Gastrocnemius medialis (tissue), 4 donors: ENCODE results near the gene REN. TPM values are rescaled to one million over a fixed set of nuclear protein-coding genes. Genes with fewer than 3 reads are reported as not detected.

Source experiments
- ATAC-seq, 2 donors: fragments of 150-250 bp; one replicate each; pipeline ENCODE4 v1.9.1; 2016
- DNase-seq, 2 donors: peaks; one replicate each; pipeline ENCODE4 v3.0.0-alpha.2; 2019
- H3K27ac ChIP-seq, 4 donors: fragments of 200-600 bp; sonication (generic); 1 replicate in 1 of 4; 2 replicates in 3 of 4; pipeline ENCODE4 v1.5.1; 2016 to 2018; ENCODE audit warnings: mild to moderate bottlenecking in 2 of 4, moderate library complexity in 1 of 4
- H3K27me3 ChIP-seq, 3 donors: fragments of 200-600 bp; sonication (generic) in 2 of 3; 1 replicate in 1 of 3; 2 replicates in 2 of 3; pipeline versions ENCODE4 v1.5.1 to v1.6.0; 2016 to 2019; ENCODE audit warnings: mild to moderate bottlenecking in 1 of 3, moderate library complexity in 1 of 3
- H3K36me3 ChIP-seq, 2 donors: fragments of 200-600 bp; sonication (generic) in 1 of 2; one replicate each; pipeline ENCODE4 v1.5.1; 2017 to 2018
- H3K4me1 ChIP-seq, 2 donors: fragments of 200-600 bp; sonication (generic) in 1 of 2; one replicate each; pipeline ENCODE4 v1.5.1; 2016 to 2017; ENCODE audit warnings: mild to moderate bottlenecking in 2 of 2
- H3K4me3 ChIP-seq, 4 donors: fragments of 200-600 bp; sonication (generic) in 3 of 4; 1 replicate in 1 of 4; 2 replicates in 3 of 4; pipeline ENCODE4 v1.5.1; 2016 to 2019; ENCODE audit warnings: mild to moderate bottlenecking in 2 of 4
- H3K9me3 ChIP-seq, 3 donors: fragments of 200-600 bp; sonication (generic) in 2 of 3; 1 replicate in 1 of 3; 2 replicates in 2 of 3; pipeline ENCODE4 v1.5.1; 2016 to 2019
- POLR2A ChIP-seq, 2 donors: fragments of 450-650 bp; IDR thresholded peaks; one replicate each; pipeline ENCODE4 v1.6.1; 2017; ENCODE audit warnings: antibody characterized with exemption in 2 of 2, mild to moderate bottlenecking in 2 of 2, moderate library complexity in 2 of 2
- in situ Hi-C, 4 donors: fragments of 200-750 bp; cut with MboI; loops; one replicate each; pipeline versions ENCODE4 v1.15.0 to v1.8.0; 2017; ENCODE audit warnings: low sequenced_read_pairs in 4 of 4
- intact Hi-C: fragments of 100-400 bp; cut with DNase I; formaldehyde crosslinking; loops from one replicate; pipeline ENCODE4 v1.15.1; 2023; ENCODE audit warnings: low total_unique reads
- total RNA-seq, 4 donors: library from RNA; depleted of rRNA; stranded (reverse); fragments of >200 nt; gene quantifications; one replicate each; pipeline versions ENCODE4 v1.1.0 to v1.2.3, GENCODE V29; 2016
- TF ChIP-seq, protein P1 (sequence below), 5 experiments: fragments of 450-650 bp in 3 of 5; fragments of 200-600 bp in 2 of 5; sonication (generic) in 2 of 5; IDR thresholded peaks in 4 of 5; conservative IDR thresholded peaks in 1 of 5; 1 replicate in 4 of 5; 2 replicates in 1 of 5; pipeline ENCODE4 v1.5.1; 2016 to 2019; ENCODE audit warnings: antibody characterized with exemption in 5 of 5, mild to moderate bottlenecking in 3 of 5, moderate library complexity in 3 of 5

The REN gene
- total RNA-seq, 4 donors from 2014 or later, result 0.22 TPM; not detected in 3

DNA sequence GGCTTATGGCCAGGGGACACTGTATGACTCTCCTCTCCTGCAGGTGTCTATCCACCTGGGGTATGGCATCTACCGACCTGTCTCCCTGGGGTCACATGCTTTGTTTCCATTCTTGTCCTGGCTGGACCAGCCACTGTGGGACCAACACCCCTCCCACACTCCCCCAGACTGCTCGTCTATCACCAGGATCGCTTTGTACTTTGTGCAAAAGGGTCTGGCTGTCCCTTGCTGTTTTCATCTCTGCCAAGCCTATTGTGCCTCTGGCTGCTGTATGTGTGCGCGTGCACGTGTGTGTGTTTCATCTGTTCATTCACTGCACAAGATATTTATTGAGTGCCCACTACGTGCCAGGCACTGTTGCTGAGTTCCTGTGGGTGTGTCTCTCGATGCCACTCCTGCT lies 39.8 kb downstream of the REN start:
- DNase-seq, result no peak
- Histone ChIP-seq H3K27me3 (no peaks in the 10 kb centered on the region), H3K27ac (peak overlapping the region in 3 of 4 donors; percentile 30 to 74 (median 63)), H3K4me3 (no peak overlapping the region), H3K9me3 (no peaks in the 10 kb centered on the region), H3K36me3 (peaks cover 0 to 34% of the 10 kb centered on the region in 2 donors), H3K4me1 (peaks cover 14 to 31% of the 10 kb centered on the region in 2 donors)
- in situ Hi-C loops, result loop anchor here (5.0 to 10.0 kb wide), 4 partner anchors 49 to 264 kb away; partner anchors contain the start of genes SNRPE (in 2 of the 4) and SOX13 (in 2 of the 4)
- ATAC-seq, result no peak
- intact Hi-C loops, result no loop called here
- TF ChIP-seq POLR2A (IDR thresholded peaks at IDR 0.05), result no peak
- TF ChIP-seq, protein P1, sequence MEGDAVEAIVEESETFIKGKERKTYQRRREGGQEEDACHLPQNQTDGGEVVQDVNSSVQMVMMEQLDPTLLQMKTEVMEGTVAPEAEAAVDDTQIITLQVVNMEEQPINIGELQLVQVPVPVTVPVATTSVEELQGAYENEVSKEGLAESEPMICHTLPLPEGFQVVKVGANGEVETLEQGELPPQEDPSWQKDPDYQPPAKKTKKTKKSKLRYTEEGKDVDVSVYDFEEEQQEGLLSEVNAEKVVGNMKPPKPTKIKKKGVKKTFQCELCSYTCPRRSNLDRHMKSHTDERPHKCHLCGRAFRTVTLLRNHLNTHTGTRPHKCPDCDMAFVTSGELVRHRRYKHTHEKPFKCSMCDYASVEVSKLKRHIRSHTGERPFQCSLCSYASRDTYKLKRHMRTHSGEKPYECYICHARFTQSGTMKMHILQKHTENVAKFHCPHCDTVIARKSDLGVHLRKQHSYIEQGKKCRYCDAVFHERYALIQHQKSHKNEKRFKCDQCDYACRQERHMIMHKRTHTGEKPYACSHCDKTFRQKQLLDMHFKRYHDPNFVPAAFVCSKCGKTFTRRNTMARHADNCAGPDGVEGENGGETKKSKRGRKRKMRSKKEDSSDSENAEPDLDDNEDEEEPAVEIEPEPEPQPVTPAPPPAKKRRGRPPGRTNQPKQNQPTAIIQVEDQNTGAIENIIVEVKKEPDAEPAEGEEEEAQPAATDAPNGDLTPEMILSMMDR (IDR thresholded peaks at IDR 0.05 in 4 of 5, conservative IDR thresholded peaks at IDR 0.05 in 1 of 5), result no peak

DNA sequence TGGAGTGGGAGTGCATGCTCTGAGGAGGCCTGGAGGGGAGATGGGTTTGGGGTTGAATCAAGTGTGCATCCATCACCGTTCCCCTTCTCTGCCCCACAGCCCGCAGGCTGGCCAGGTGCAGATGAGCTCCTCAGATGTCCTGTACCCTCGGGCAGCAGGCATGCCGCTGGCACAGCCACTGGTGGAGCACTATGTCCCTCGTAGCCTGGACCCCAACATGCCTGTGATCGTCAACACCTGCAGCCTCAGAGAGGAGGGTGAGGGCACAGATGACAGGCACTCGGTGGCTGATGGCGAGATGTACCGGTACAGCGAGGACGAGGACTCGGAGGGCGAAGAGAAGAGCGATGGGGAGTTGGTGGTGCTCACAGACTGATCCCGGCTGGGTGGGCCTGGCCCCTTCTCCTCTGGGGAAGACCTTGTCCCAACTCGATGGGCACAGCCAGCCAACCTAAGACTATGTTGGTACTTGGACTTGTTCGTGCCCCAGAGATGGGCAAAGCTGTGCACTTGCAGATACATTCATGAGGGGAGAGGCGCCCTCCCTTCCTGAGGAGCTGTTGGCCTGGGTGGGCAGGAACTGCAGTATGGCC lies 40.3 kb downstream of the REN start:
- DNase-seq (no peak), ATAC-seq (no peak)
- Histone ChIP-seq H3K27me3 (no peaks in the 10 kb centered on the region), H3K9me3 (no peaks in the 10 kb centered on the region), H3K27ac (peak overlapping the region in 1 of 4 donors; percentile 63), H3K4me1 (peaks cover 14 to 27% of the 10 kb centered on the region in 2 donors), H3K4me3 (no peak overlapping the region), H3K36me3 (peaks cover 0 to 35% of the 10 kb centered on the region in 2 donors)
- in situ Hi-C loops (loop anchor here (5.0 to 10.0 kb wide), 4 partner anchors 49 to 264 kb away; partner anchors contain the start of genes SNRPE (in 2 of the 4) and SOX13 (in 2 of the 4)), intact Hi-C loops (no loop called here)
- TF ChIP-seq, protein P1 (IDR thresholded peaks at IDR 0.05 in 4 of 5, conservative IDR thresholded peaks at IDR 0.05 in 1 of 5), result no peak
- no peak for TF ChIP-seq POLR2A (IDR thresholded peaks at IDR 0.05)

DNA sequence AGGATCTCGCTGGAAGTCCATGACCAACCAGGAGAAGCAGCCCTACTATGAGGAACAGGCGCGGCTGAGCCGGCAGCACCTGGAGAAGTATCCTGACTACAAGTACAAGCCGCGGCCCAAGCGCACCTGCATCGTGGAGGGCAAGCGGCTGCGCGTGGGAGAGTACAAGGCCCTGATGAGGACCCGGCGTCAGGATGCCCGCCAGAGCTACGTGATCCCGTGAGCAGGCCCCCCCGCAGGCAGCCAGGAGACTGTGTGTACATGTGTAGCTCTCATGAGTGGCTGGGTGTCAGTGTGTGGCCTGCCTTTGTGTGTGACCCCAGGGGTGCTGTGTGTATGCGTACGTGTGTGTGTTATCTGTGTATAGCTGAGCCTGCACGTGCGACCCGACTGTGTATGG lies 41.5 kb downstream of the REN start:
- ATAC-seq (no peak), DNase-seq (no peak)
- Histone ChIP-seq H3K27me3 (no peaks in the 10 kb centered on the region), H3K4me1 (peaks cover 13 to 27% of the 10 kb centered on the region in 2 donors), H3K36me3 (peaks cover 0 to 35% of the 10 kb centered on the region in 2 donors), H3K9me3 (no peaks in the 10 kb centered on the region), H3K4me3 (no peak overlapping the region), H3K27ac (no peak overlapping the region)
- TF ChIP-seq POLR2A (IDR thresholded peaks at IDR 0.05), result no peak
- in situ Hi-C loops (loop anchor here (5.0 to 10.0 kb wide), 4 partner anchors 47 to 262 kb away; partner anchors contain the start of genes SNRPE (in 2 of the 4) and SOX13 (in 2 of the 4)), intact Hi-C loops (no loop called here)

DNA sequence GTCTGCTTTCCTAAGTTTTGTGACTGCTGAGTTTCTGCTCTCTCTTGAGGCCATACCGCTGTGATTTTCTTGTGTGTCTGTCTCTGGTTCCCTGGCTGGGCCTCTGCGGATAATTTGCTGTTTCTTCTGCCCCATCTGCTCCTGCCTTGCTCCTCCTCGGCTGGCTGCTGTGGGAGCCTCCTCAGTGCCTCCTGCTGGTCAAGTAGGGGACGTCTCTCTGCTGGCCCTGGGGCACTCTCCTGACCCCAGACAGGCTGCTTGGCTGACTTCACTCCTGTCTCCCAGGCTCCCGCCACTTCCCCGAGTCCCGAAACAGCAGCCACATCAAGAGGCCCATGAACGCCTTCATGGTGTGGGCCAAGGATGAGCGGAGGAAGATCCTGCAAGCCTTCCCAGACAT lies 42.8 kb downstream of the REN start:
- intact Hi-C loops (no loop called here), in situ Hi-C loops (loop anchor here in 2 of 4 donors (10.0 kb wide), 1 partner anchor 49 kb away; the partner anchor contains the start of gene SOX13 (in 2 of the 2))
- TF ChIP-seq, protein P1 (IDR thresholded peaks at IDR 0.05 in 4 of 5, conservative IDR thresholded peaks at IDR 0.05 in 1 of 5), result peak in 3 of 5 experiments; percentile 10 to 28 (median 18)
- TF ChIP-seq POLR2A (IDR thresholded peaks at IDR 0.05), result no peak
- DNase-seq, result no peak
- no peaks in the 10 kb centered on the region for H3K27me3 ChIP-seq
- peaks cover 0 to 39% of the 10 kb centered on the region in 2 donors for H3K36me3 ChIP-seq
- peaks cover 3 to 18% of the 10 kb centered on the region in 2 donors for H3K4me1 ChIP-seq
- no peak overlapping the region for H3K4me3 ChIP-seq
- H3K9me3 ChIP-seq, result no peaks in the 10 kb centered on the region
- no peak for ATAC-seq
- peak overlapping the region in 2 of 4 donors; percentile 13 to 23 for H3K27ac ChIP-seq

DNA sequence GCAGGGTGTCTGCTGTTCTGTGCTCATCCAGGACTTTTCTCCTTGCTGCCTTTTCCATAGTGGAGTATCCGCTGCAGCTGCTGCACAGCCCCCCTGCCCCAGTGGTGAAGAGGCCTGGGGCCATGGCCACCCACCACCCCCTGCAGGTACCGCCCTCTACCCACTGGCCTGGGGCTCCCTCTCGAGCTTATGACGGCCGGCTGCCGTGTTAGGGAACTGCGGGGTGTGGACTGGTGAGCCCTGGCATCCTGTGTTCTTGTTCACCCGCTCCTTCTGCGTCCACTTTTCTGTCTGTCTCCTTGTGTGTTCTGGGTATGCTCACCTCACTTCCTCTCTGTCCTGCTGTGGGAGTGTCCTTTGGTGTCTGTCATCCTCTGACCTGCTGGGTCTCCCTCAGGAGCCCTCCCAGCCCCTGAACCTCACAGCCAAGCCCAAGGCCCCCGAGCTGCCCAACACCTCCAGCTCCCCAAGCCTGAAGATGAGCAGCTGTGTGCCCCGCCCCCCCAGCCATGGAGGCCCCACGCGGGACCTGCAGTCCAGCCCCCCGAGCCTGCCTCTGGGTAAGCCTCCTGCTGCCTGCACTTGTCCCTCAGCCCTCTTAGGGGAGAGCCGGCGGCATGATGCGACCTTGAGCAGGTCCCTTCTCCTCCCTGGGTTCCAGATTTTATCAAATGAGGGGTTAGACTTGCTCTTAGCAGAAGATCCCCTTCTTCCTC lies 44.1 kb downstream of the REN start:
- in situ Hi-C loops, result loop anchor here in 2 of 4 donors (10.0 kb wide), 1 partner anchor 47 kb away; the partner anchor contains the start of gene SOX13 (in 2 of the 2)
- Histone ChIP-seq H3K36me3 (peaks cover 0 to 48% of the 10 kb centered on the region in 2 donors), H3K4me3 (no peak overlapping the region), H3K27ac (no peak overlapping the region), H3K9me3 (no peaks in the 10 kb centered on the region), H3K27me3 (no peaks in the 10 kb centered on the region), H3K4me1 (peaks cover 0 to 11% of the 10 kb centered on the region in 2 donors)
- intact Hi-C loops, result no loop called here
- no peak for DNase-seq
- no peak for ATAC-seq
- TF ChIP-seq, protein P1 (IDR thresholded peaks at IDR 0.05 in 4 of 5, conservative IDR thresholded peaks at IDR 0.05 in 1 of 5), result no peak
- no peak for TF ChIP-seq POLR2A (IDR thresholded peaks at IDR 0.05)
